22Rv1 (cell line): ENCODE data around the gene MKLN1.

Experiments
- CTCF ChIP-seq: fragments of 450-650 bp; IDR thresholded peaks from 2 replicates; pipeline ENCODE4 v1.5.1; 2017; ENCODE audit warnings: mild to moderate bottlenecking
- ZFX ChIP-seq: fragments of 450-650 bp; IDR thresholded peaks from 2 replicates; pipeline ENCODE4 v1.6.1; 2017; ENCODE audit warnings: antibody characterized with exemption, borderline replicate concordance

DNA sequence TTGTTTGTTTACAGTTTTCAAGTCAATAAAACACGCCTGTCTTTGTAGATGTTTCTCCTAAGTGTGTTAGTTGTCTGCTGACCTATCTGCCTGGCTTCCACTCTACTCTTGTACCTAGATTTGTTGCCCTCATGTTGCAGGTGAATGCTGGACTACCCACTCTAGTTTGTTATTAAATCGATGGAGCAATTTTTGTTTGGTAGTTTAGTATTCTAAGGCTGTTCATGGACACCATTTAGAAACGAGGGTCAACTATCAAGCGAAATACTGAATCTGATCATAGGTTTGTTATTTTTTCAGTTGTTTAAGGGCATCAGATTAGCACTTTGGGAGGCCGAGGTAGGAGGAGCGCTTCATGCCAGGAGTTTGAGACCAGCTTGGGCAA, 29.1 kb upstream of the MKLN1 start:
- TF ChIP-seq CTCF: no peak
- TF ChIP-seq ZFX: no peak
